ENCODE results near the gene PAK6. TPM values are rescaled to one million over a fixed set of nuclear protein-coding genes. Genes with fewer than 3 reads are reported as not detected.

Gene PAK6
- total and polyA plus RNA-seq, 2 donors, result 0.38 to 1.3 TPM

DNA sequence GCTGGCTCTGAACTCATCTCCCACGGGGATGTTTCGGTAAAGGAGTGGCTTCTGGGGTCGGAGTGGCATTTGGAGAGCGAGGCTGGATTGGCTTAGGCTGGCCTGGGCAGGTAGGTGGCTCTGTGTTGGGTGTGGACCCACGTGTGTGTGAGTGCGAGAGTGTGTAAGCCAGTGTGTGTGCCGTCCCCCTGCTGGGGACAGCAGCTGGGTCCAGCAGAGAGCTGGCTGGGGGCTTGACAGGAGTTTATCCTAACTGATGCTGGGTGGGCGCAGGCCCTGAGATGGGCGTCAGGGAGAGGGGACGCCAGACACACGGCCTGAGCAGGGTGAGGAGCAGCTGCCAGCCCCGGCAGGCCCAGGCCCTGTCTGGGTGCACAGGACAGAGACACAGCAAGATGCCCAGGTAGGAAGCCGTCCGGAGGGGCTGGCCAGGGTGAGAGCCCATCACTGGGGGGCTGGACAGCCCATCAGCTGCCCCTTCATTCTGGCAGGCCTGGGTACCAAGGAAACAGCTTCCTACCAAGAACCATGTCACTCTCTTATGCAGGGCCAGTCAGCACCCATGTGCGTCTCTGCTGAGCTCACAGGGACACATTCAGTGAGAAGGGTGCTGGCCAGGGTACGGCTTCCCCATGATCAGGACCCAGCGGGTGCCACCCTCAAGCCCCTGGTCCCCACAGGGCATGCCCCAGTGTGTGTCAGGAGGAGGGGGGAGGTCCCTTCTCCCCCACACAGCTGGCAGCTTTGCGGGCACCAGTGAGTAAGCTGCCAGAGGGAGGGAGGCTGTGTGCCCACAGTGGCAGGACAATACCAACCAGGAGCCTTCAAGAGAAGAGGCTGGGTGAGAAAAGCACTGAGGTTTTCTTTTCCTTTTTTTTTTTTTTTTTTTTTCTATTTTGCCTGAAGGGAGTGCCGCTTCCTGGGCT, 1.1 kb downstream of the PAK6 start:
- Histone ChIP-seq H3K4me1 (ENCODE audit: control insufficient read depth in 2 of 2, insufficient read depth in 2 of 2, low read length in 2 of 2) (peaks cover 7 to 18% of the 10 kb centered on the region in 2 donors), H3K36me3 (ENCODE audit: control insufficient read depth in 2 of 2, insufficient read depth in 2 of 2, low read length in 1 of 2) (no peaks in the 10 kb centered on the region), H3K9me3 (ENCODE audit: control insufficient read depth in 2 of 2, insufficient read depth in 1 of 2, low read length in 1 of 2) (no peaks in the 10 kb centered on the region), H3K27me3 (ENCODE audit: control insufficient read depth in 2 of 2, insufficient read depth in 1 of 2, low read length in 1 of 2) (peaks cover 0 to 31% of the 10 kb centered on the region in 2 donors), H3K27ac (ENCODE audit: low read depth in 1 of 2, low read length in 1 of 2) (no peak overlapping the region), H3K4me3 (ENCODE audit: low read length in 2 of 2) (no peak overlapping the region)
- DNase-seq (ENCODE audit: low read depth in 6 of 9, low spot score in 9 of 9), result no peak
- 95% methylated on average over 19 of the region's 19 CpGs for WGBS

DNA sequence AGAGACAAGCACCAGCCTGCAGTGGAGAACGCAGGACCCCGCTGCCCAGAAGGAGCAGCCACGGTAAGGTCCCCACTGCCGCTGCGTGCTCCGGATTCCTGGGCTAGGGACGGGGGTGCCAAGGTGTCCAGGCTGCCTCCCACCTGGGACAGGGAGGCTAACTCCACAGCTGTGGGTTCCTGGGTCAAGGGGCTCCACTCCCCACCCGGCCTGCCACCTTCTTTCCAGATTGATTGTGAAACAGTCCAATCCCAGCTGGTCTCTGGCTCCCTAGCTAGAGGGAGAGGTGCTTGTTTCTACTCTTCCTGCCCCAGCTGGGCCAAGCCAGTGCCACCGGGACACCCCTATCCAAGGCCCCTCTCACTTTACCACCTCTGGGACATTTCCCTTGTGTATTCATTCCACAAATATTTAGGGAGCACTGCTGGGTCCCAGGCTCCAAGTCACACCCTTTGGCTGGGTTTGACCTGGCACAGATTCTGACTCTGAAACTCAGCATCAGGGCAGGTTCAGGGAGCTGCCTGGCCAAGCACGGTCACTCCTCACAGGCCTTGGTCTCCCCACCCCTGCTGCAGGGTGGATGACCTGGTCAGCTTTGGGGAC, 1.9 kb downstream of the PAK6 start:
- 97% methylated on average over 10 of the region's 10 CpGs for WGBS
- H3K4me3 ChIP-seq (ENCODE audit: low read length in 2 of 2), result no peak overlapping the region
- peaks cover 0 to 31% of the 10 kb centered on the region in 2 donors for H3K27me3 ChIP-seq (ENCODE audit: control insufficient read depth in 2 of 2, insufficient read depth in 1 of 2, low read length in 1 of 2)
- DNase-seq (ENCODE audit: low read depth in 6 of 9, low spot score in 9 of 9), result no peak
- no peaks in the 10 kb centered on the region for H3K36me3 ChIP-seq (ENCODE audit: control insufficient read depth in 2 of 2, insufficient read depth in 2 of 2, low read length in 1 of 2)
- H3K9me3 ChIP-seq (ENCODE audit: control insufficient read depth in 2 of 2, insufficient read depth in 1 of 2, low read length in 1 of 2), result no peaks in the 10 kb centered on the region
- H3K4me1 ChIP-seq (ENCODE audit: control insufficient read depth in 2 of 2, insufficient read depth in 2 of 2, low read length in 2 of 2), result peaks cover 7 to 19% of the 10 kb centered on the region in 2 donors
- H3K27ac ChIP-seq (ENCODE audit: low read depth in 1 of 2, low read length in 1 of 2), result no peak overlapping the region

DNA sequence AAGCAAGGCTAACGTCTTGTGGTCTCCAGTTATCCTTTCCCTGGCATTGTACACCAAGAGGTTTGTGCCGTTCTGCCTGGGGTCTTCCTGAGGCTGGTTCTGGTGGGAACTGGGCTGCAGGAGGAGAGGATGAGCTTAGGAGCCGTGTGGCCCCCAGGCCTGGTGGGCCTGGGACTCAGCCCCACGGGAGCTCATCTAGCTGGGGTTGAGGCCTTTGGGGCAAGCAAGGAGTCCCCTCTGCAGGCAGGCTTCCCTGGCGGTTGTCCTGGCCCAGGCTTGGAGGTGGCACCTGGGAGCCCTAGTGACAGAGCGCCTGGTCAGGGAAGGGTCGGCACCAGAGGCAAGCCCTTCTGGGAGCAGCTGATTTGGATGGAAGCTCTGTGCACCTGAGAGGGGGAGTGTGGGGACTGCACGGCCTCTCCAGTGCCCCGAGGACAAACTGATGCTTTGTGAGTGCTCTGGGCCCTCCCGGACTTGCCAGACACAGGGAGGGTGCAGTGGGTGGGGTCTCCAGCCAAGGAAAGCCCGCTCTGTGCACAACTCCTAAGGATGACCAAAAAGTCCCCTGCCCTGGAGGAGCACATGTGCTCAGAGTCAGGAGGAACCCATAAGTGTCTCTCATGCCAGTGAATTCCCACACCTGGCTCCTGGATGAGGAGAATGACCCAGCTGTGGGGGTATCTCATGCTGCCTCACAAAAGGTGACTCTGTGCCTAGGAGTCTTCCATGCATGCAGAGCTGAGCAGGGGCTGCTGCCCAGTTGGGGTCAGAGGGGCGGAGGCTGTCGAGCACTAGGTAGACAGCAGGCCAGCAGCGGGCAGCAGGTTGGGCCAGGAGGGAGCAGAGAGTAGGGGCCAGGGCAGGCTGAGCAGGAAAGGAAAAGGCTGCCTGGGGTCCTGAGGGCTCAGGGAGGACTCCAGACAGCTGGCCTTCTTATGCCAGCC, 2.7 kb downstream of the PAK6 start:
- Histone ChIP-seq H3K4me1 (ENCODE audit: control insufficient read depth in 2 of 2, insufficient read depth in 2 of 2, low read length in 2 of 2) (peaks cover 7 to 19% of the 10 kb centered on the region in 2 donors), H3K9me3 (ENCODE audit: control insufficient read depth in 2 of 2, insufficient read depth in 1 of 2, low read length in 1 of 2) (no peaks in the 10 kb centered on the region), H3K4me3 (ENCODE audit: low read length in 2 of 2) (no peak overlapping the region), H3K36me3 (ENCODE audit: control insufficient read depth in 2 of 2, insufficient read depth in 2 of 2, low read length in 1 of 2) (no peaks in the 10 kb centered on the region), H3K27me3 (ENCODE audit: control insufficient read depth in 2 of 2, insufficient read depth in 1 of 2, low read length in 1 of 2) (peaks cover 0 to 31% of the 10 kb centered on the region in 2 donors), H3K27ac (ENCODE audit: low read depth in 1 of 2, low read length in 1 of 2) (no peak overlapping the region)
- no peak for DNase-seq (ENCODE audit: low read depth in 6 of 9, low spot score in 9 of 9)
- WGBS, result 96% methylated on average over 14 of the region's 14 CpGs

DNA sequence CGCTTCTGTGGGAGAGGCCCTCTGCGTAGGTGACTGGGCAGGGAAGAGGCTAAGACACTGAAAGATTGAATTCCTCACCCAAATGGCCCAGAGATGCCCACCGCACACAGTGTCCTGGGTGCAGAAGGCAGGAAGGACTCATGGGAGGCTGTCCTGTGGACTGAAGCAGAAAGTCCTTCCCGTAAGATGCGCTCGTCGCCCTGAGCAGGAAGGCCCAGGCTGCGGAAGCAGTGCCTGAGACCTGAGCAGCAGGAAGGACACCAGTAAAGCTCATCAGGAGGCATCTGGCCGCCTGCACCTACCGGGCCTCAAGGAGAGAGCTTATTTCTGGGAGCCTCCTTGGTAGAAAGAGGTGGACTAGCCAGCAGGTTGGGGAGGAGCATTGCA, 3.3 kb downstream of the PAK6 start:
- no peak overlapping the region for H3K27ac ChIP-seq (ENCODE audit: low read depth in 1 of 2, low read length in 1 of 2)
- H3K4me1 ChIP-seq (ENCODE audit: control insufficient read depth in 2 of 2, insufficient read depth in 2 of 2, low read length in 2 of 2), result peaks cover 7 to 19% of the 10 kb centered on the region in 2 donors
- no peak for DNase-seq (ENCODE audit: low read depth in 6 of 9, low spot score in 9 of 9)
- no peaks in the 10 kb centered on the region for H3K36me3 ChIP-seq (ENCODE audit: control insufficient read depth in 2 of 2, insufficient read depth in 2 of 2, low read length in 1 of 2)
- H3K9me3 ChIP-seq (ENCODE audit: control insufficient read depth in 2 of 2, insufficient read depth in 1 of 2, low read length in 1 of 2), result no peaks in the 10 kb centered on the region
- 98% methylated on average over 10 of the region's 10 CpGs for WGBS
- H3K27me3 ChIP-seq (ENCODE audit: control insufficient read depth in 2 of 2, insufficient read depth in 1 of 2, low read length in 1 of 2), result peaks cover 0 to 31% of the 10 kb centered on the region in 2 donors
- H3K4me3 ChIP-seq (ENCODE audit: low read length in 2 of 2), result no peak overlapping the region

DNA sequence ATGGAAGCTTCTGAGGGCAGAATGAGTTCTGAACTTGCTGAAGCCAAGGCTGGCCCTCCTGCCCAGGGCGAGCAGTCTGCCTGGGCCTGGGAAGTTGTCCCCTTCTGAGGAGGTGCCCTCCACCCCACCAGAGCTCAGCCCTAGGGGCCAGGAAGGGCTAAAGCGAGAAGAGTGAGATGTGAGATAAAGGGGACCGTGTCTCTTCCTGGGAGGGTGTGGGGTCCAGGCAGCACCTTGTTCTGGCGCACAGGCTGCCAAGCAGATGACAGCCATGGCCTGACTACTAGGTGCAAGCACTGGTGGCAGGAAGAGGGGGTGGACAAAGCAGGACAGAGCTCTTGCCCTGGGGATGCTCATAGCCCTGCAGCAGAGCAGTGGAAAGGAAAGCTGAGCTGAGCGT, 3.7 kb downstream of the PAK6 start:
- Histone ChIP-seq H3K36me3 (ENCODE audit: control insufficient read depth in 2 of 2, insufficient read depth in 2 of 2, low read length in 1 of 2) (no peaks in the 10 kb centered on the region), H3K9me3 (ENCODE audit: control insufficient read depth in 2 of 2, insufficient read depth in 1 of 2, low read length in 1 of 2) (no peaks in the 10 kb centered on the region), H3K4me3 (ENCODE audit: low read length in 2 of 2) (no peak overlapping the region), H3K27ac (ENCODE audit: low read depth in 1 of 2, low read length in 1 of 2) (no peak overlapping the region), H3K27me3 (ENCODE audit: control insufficient read depth in 2 of 2, insufficient read depth in 1 of 2, low read length in 1 of 2) (peaks cover 0 to 31% of the 10 kb centered on the region in 2 donors), H3K4me1 (ENCODE audit: control insufficient read depth in 2 of 2, insufficient read depth in 2 of 2, low read length in 2 of 2) (peaks cover 7 to 19% of the 10 kb centered on the region in 2 donors)
- DNase-seq (ENCODE audit: low read depth in 6 of 9, low spot score in 9 of 9), result no peak
- WGBS, result 99% methylated on average over 5 of the region's 5 CpGs

DNA sequence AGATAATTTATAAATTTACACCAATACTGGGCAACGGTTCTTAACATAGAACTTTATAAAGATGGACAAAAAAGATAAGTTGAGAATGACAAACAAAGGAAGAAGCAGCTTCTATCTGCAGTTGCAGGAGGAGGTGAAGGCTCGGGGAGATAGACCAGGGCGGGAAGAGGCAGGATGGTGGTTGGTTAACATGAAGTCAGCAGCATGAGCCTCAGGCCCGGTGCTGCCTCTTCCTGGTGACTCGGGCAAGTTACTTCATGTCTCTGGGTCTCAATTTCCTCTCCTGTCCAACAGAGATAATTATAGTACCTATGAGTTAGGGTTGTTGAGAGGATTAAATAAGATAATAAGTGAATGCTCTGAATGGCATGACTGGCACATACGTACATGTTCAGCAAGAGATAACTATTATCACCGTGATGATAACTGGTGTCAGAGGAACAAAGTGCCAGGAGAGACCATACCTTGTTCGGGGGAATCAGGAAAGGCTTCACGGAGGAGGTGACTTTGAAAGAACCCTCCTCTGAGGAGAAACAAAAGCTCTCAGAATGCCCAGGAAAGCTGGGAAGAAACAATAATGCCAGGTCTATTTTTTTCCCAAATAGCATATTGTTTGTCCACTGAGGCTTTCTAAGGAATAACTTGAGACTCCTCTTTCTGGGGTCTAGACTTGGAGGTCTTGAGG, 4.4 kb downstream of the PAK6 start:
- H3K4me1 ChIP-seq (ENCODE audit: control insufficient read depth in 2 of 2, insufficient read depth in 2 of 2, low read length in 2 of 2), result peaks cover 7 to 17% of the 10 kb centered on the region in 2 donors
- WGBS, result 91% methylated on average over 9 of the region's 9 CpGs

DNA sequence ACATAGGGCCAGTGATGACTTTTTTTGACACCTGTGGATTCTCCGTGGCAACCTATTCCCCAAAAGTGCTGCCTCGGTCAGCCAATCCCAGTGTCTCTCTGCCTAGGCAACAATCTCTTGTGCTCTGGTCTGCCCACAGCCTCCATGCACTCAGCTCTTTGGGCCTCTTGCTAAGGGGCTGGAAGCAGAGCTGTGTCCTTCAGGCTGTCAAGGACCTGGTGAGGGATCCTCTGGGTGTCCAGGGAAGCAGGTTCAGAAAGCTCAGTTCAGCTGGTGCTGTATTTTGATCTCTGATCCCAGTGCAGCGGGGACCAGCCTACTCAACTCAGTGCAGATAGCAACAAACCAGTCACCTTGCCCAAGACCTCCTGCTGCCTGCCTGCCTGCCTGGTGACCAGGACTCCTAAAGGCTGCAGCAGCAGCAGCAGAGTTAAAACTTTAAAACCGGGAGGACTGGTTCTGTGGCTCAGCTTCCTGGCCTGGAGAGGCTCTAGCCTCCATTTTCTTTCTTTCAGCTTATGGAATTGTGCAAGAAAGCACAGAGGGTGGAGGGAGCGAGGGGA, 6.2 kb downstream of the PAK6 start:
- peaks cover 0 to 6% of the 10 kb centered on the region in 2 donors for H3K4me1 ChIP-seq (ENCODE audit: control insufficient read depth in 2 of 2, insufficient read depth in 2 of 2, low read length in 2 of 2)
- DNase-seq (ENCODE audit: low read depth in 6 of 9, low spot score in 9 of 9), result no peak

More for the DNA sequence above, 4.4 kb downstream of the PAK6 start:
- Histone ChIP-seq H3K9me3 (ENCODE audit: control insufficient read depth in 2 of 2, insufficient read depth in 1 of 2, low read length in 1 of 2) (no peaks in the 10 kb centered on the region), H3K4me3 (ENCODE audit: low read length in 2 of 2) (no peak overlapping the region), H3K36me3 (ENCODE audit: control insufficient read depth in 2 of 2, insufficient read depth in 2 of 2, low read length in 1 of 2) (no peaks in the 10 kb centered on the region), H3K27me3 (ENCODE audit: control insufficient read depth in 2 of 2, insufficient read depth in 1 of 2, low read length in 1 of 2) (peaks cover 0 to 30% of the 10 kb centered on the region in 2 donors), H3K27ac (ENCODE audit: low read depth in 1 of 2, low read length in 1 of 2) (no peak overlapping the region)
- DNase-seq (ENCODE audit: low read depth in 6 of 9, low spot score in 9 of 9), result no peak

More for the DNA sequence above, 6.2 kb downstream of the PAK6 start:
- WGBS, result 94% methylated on average over 5 of the region's 5 CpGs
- no peaks in the 10 kb centered on the region for H3K9me3 ChIP-seq (ENCODE audit: control insufficient read depth in 2 of 2, insufficient read depth in 1 of 2, low read length in 1 of 2)
- no peak overlapping the region for H3K27ac ChIP-seq (ENCODE audit: low read depth in 1 of 2, low read length in 1 of 2)
- H3K36me3 ChIP-seq (ENCODE audit: control insufficient read depth in 2 of 2, insufficient read depth in 2 of 2, low read length in 1 of 2), result no peaks in the 10 kb centered on the region
- H3K27me3 ChIP-seq (ENCODE audit: control insufficient read depth in 2 of 2, insufficient read depth in 1 of 2, low read length in 1 of 2), result peaks cover 0 to 22% of the 10 kb centered on the region in 2 donors
- H3K4me3 ChIP-seq (ENCODE audit: low read length in 2 of 2), result no peak overlapping the region

All from thymus (tissue), 11 donors.